Epithelial cell of esophagus (primary cell): Measurements from ENCODE around the gene NIT1.
A peak's percentile ranks its signal among the peaks of the same experiment; 100 is the strongest.

Experiments used
- DNase-seq: peaks from one replicate; pipeline ENCODE4 v3.0.0; 2010; ENCODE audit warnings: low read depth
- H3K4me3 ChIP-seq: 2 replicates; pipeline ENCODE4 v1.5.1; 2011; ENCODE audit warnings: mild to moderate bottlenecking, low read length, control low read depth
- TF ChIP-seq, protein P1 (sequence below): IDR thresholded peaks from 2 replicates; pipeline ENCODE4 v1.5.1; 2011; ENCODE audit warnings: low read depth, mild to moderate bottlenecking, low read length, control low read depth, inconsistent platforms; ENCODE audit not compliant: insufficient read depth; ENCODE audit errors: missing control alignments

The NIT1 gene

DNA sequence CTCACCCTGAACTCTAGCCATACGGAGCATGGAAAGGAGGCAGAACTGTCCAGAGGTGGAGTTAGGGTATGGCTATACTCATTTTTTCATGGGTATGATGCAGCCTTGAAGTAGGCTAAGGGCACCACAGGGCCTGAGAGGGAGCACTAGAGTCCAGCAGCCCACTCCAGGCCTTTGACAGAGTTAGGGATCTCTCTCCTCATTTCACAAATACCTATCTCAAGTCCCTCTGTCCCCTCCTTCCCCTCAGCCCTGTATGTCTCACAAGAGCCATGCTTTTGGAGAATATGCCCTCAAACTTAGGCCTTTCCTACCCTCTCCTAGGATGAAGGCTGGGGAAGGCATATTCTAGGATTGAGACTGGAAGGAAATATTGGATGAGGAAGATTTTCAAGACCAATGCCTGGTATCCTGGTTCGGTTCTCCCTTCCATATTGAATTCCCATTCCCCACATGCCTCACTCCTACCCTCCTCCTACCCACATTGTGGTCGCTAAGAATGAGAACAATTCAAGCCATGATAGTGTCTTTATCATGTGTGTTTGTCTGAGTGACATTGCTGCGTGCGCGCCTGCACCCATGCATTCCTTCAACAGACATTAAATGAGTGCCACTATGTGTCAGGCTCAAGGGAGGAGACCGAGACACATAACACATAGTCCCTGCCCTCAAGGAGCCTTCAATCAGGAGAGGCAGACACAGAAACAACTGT, 26.0 kb upstream of the NIT1 start:
- TF ChIP-seq, protein P1, sequence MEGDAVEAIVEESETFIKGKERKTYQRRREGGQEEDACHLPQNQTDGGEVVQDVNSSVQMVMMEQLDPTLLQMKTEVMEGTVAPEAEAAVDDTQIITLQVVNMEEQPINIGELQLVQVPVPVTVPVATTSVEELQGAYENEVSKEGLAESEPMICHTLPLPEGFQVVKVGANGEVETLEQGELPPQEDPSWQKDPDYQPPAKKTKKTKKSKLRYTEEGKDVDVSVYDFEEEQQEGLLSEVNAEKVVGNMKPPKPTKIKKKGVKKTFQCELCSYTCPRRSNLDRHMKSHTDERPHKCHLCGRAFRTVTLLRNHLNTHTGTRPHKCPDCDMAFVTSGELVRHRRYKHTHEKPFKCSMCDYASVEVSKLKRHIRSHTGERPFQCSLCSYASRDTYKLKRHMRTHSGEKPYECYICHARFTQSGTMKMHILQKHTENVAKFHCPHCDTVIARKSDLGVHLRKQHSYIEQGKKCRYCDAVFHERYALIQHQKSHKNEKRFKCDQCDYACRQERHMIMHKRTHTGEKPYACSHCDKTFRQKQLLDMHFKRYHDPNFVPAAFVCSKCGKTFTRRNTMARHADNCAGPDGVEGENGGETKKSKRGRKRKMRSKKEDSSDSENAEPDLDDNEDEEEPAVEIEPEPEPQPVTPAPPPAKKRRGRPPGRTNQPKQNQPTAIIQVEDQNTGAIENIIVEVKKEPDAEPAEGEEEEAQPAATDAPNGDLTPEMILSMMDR, result no peak
- DNase-seq, result no peak
- no peak overlapping the region for H3K4me3 ChIP-seq

- DNase-seq, result peak; percentile 87
- TF ChIP-seq, protein P1, result no peak
- no peak overlapping the region for H3K4me3 ChIP-seq
Observed at GRCh38 chr1:161092621-161093028, 25.3 kb upstream of the NIT1 start.

DNA sequence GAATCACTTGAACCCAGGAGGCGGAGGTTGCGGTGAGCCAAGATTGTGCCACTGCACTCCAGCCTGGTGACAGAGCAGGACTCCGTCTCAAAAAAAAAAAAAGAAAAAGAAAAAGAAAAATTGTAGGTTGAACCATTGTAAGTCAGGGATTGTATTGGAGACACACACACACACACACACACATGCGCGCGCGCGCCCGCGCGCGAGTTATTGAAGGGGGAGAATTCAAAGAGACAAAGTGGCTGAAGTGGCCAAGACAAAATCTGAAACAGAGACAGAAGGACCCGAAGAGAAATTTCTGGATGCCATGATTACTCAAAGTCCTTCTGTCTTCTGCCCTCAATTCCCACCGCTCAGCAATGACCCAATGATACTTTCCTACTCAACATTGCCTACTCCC, 23.4 kb upstream of the NIT1 start:
- no peak for DNase-seq

GRCh38 chr1:161095230-161095629, 22.7 kb upstream of the NIT1 start:
- no peak for DNase-seq
- H3K4me3 ChIP-seq, result no peak overlapping the region
- TF ChIP-seq, protein P1, result no peak

More for the DNA sequence above, 23.4 kb upstream of the NIT1 start:
- H3K4me3 ChIP-seq, result no peak overlapping the region
- TF ChIP-seq, protein P1, result no peak

- TF ChIP-seq, protein P1, result no peak
- no peak for DNase-seq
- H3K4me3 ChIP-seq, result no peak overlapping the region
Observed at GRCh38 chr1:161096015-161096414, 21.9 kb upstream of the NIT1 start.

DNA sequence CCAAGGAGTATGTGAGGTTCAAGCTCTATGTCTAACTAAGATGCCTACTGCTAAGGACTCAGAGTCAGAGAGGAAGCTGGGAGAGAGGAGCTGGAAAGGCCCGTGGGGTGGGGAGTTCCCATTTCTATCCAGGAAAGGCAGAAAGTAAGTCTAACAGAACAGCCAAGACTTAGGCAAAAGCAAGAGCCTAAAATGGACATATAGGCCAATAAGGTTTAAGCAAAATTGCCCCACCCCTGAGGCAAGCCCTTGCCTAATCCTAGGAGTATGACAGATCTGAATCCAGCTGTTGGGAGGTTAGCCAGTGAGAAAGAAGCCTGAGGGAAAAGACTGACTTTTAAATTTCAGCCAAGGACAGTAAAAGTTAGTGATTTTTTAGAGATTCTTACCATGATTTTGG, 21.4 kb upstream of the NIT1 start:
- no peak overlapping the region for H3K4me3 ChIP-seq
- TF ChIP-seq, protein P1, result no peak
- DNase-seq, result peak; percentile 90
